Measurements from ENCODE around the gene ST3GAL4.

DNA sequence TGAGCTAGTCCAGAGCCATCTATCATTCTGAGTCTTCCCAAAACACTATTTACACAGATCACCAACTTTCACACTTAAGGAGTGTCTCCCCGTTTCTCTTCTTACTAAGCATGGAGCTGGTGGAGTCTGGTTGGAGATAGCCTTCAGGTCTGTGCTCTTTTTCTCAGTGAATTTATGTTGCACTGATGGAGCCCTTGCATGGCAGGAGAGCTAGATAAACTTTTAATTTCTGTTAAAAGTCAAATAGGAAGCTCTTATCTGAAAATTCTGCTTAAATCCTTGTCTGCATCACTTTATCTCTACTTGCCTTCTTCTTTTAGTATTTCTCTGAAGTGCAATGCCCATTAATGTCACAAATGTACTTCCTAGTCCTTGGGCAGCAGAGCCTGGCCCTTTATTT is 63.4 kb downstream of the ST3GAL4 start:
- TF ChIP-seq, protein P1, sequence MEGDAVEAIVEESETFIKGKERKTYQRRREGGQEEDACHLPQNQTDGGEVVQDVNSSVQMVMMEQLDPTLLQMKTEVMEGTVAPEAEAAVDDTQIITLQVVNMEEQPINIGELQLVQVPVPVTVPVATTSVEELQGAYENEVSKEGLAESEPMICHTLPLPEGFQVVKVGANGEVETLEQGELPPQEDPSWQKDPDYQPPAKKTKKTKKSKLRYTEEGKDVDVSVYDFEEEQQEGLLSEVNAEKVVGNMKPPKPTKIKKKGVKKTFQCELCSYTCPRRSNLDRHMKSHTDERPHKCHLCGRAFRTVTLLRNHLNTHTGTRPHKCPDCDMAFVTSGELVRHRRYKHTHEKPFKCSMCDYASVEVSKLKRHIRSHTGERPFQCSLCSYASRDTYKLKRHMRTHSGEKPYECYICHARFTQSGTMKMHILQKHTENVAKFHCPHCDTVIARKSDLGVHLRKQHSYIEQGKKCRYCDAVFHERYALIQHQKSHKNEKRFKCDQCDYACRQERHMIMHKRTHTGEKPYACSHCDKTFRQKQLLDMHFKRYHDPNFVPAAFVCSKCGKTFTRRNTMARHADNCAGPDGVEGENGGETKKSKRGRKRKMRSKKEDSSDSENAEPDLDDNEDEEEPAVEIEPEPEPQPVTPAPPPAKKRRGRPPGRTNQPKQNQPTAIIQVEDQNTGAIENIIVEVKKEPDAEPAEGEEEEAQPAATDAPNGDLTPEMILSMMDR (IDR thresholded peaks at IDR 0.05) = no peak
- no peak for TF ChIP-seq POLR2A (IDR thresholded peaks at IDR 0.05)
